Endometrial microvascular endothelial cells (primary cell): ENCODE results near the gene SLC25A23. TPM values are rescaled to one million over a fixed set of nuclear protein-coding genes. Genes with fewer than 3 reads are reported as not detected.
"Not testable (repeated sequence)": the region's sequence is repeated elsewhere in the genome, so short reads cannot be mapped to it uniquely, and the experiment has no call there.

Source experiments
- in situ Hi-C: cut with HindIII; loops from 2 replicates; pipeline ENCODE4 v1.10.0; 2017; ENCODE audit warnings: low sequenced_read_pairs, low pct_unique_long_range_greater_than_20kb; ENCODE audit errors: inconsistent ontology term
- total RNA-seq: library from RNA; depleted of rRNA; stranded (reverse); fragments of >200 nt; gene quantifications from one replicate; pipeline ENCODE4 v1.2.3, GENCODE V29; 2015; ENCODE audit errors: inconsistent ontology term

SLC25A23 gene
- total RNA-seq, 1 donor from 2014 or later, result 15.1 TPM

GRCh38 chr19:6431891-6432290 is 27.7 kb downstream of the SLC25A23 start:
- in situ Hi-C loops, result no loop called here

DNA sequence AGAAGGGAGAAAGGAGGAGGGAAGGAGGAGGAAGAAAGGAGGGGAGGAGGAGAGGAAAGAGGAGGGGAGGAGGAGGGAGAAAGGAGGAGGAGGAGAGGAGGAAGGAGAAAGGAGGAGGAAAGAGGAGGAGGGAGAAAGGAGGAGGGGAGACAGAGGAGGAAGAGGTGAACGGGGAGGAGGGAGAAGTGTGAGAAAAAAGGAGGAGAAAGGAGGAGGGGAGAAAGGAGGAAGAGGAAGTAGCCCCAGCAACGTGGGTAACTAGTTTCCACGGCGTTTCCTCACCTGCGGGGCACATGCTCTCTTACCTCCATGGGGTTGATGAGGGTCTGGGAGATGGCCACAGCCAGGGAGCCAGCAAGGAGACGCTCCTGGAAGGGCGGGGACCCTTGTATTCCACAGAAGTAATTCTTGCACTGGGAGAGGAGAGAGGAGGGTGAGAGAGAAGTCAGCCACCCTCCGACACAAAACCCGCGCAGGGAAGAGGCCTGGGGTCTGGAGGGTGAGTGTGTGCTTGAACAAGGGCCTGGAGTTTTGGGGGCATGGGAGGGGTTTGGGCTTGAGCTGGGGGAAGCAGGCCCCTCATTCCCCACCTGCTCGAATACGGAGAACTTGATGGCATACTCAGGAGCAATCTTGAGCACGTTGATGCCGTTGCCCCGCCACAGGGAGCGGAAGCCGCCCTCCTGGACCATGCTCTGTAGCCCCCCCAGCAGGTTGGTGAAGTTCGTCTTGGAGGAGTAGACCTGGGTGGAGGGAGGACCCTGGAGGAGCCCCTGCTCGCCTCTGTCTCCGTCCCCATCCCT is 30.0 kb downstream of the SLC25A23 start:
- in situ Hi-C loops, result no loop called here

- in situ Hi-C loops, result not testable (repeated sequence)
Observed at GRCh38 chr19:6428692-6429418, 30.7 kb downstream of the SLC25A23 start.

- in situ Hi-C loops, result no loop called here
Observed at GRCh38 chr19:6427131-6427530, 32.5 kb downstream of the SLC25A23 start.

GRCh38 chr19:6425732-6426620 is 33.6 kb downstream of the SLC25A23 start:
- in situ Hi-C loops, result no loop called here

DNA sequence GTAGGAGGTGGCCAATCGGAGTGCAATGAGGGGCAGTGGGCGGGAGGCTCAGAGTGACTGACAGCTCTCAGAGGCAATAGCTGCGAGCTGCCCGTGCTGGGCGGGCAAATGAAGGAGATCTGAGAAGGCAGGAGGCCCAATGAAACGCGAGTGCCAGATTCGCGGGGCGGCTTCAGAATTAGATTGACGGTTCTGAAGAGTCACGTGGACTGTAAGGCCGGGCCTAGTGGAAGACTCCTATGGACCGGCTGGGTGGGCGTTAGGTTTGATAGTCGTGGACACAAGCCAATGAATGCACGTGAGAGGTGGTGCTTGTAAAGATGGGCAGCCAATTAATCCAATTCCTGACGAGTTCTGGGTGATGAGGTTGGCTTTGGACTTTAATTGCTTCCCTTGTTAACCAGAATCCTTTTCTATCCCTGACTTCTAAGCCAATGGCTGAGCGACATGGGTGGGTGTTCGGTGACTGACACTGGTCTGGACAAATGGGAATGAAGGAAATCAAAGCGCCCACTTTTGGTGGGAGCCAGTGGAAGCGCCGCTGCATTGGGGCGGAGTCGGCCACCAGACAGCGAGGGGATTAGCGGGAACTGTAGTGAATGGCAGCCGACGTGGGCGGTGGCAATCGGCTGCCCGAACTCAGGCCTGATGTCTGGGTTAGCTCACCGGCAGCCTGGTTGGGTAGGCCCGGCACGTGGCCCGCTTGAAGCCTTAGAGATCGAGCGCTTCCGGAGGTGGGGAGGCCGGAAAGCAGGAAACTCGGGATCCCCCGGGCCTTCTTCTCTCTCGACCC is 34.5 kb downstream of the SLC25A23 start:
- in situ Hi-C loops, result no loop called here

- in situ Hi-C loops, result no loop called here
Observed at GRCh38 chr19:6424195-6424938, 35.2 kb downstream of the SLC25A23 start, which contains the start of gene KHSRP. KHSRP (minus strand) TSS chr19:6424811; CDS start chr19:6424701, 110 bp downstream.

DNA sequence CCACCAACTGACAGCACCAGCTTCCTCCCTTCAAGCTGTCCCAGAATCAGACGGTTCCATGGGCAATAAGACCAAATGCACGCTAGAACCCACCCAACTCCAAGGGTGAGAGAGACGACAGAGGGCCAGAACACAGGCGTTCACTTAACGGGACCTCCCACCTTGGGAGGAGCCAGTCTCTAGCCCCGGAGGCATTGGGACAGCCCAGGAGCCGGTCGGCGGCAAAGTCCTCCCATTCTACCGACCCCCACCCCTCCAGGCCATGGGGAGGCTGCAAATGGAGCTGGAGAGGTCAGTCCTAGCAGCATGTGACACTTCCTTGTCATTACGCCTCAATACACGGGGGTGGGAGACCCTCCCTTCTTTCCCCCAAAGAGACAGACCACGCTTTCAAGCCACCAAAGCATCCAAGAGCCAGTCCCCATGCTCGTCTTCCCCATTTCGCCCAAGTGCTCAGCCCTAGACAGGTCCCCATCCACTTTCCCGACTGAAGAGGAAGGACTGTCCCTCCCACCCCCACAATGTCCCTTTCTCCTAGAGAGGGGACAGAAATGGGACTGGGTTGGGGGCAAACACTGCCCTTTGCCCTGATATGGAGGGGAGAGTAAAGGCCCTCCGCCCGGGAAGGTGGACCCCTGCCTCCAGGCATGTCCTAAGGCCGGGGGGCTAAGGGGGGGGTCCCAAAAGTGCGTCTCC is 35.9 kb downstream of the SLC25A23 start:
- in situ Hi-C loops, result no loop called here

DNA sequence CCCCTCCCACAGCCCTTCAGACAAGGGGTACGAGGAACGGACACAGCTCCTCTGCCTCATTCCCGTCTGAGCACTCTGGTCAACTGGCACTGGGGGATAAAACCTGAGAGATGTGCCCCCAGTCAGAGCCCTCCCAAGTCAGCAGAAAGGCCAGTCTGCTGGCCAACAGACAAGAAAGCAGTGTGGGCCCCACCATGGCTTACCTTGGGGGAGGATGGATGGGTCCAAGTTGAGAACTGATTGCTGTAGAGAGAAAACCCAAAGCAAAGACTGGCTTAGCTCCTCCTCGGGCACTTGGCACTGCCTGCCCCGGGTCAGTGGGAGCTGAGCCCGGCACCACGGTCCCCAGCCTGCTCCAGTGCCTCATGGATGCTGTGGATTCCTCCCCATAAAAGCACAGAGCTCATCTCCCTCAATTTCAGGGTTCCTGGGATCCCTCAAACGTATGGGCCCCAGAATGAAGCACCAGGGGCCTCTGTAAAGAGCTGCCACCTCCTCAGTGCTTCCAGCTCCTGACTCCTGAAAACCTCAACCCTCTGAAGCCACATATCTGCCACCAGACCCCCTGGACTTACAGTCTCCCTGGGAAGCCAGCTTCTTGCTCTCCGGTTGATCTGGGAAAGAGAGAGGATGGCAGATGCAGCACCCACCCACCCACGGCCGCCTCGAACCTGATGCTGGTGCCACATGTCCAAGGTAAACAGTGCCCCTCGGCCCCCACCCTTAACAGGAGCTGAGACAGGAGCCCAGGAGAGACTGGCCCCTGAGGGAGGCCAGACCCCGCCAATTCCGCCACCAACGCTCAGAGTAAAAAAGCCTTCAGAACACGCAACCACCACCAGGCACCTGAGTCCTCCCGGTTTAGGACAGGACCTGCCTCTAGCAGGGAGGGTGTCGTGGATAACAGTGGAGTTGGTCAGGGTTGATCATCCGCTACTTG is 38.2 kb downstream of the SLC25A23 start:
- in situ Hi-C loops, result no loop called here

DNA sequence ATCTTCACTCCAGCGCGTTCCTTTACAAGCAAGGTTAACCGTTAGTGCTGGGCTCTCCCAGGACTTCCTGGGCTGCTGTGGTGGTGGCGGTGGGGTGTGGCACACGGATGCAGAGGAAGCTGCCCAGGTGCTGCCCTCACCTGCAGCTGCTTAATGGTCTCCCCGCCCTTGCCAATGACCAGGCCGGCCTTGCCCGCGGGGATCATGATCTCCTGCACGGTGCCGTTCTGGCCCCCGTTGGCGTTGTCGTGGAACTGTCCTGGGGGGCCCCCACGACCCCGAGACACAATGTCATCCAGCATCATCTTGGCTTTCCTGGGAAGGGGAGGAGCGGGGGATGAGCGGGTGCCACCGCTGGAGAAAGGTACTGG is 41.0 kb downstream of the SLC25A23 start:
- in situ Hi-C loops, result no loop called here

DNA sequence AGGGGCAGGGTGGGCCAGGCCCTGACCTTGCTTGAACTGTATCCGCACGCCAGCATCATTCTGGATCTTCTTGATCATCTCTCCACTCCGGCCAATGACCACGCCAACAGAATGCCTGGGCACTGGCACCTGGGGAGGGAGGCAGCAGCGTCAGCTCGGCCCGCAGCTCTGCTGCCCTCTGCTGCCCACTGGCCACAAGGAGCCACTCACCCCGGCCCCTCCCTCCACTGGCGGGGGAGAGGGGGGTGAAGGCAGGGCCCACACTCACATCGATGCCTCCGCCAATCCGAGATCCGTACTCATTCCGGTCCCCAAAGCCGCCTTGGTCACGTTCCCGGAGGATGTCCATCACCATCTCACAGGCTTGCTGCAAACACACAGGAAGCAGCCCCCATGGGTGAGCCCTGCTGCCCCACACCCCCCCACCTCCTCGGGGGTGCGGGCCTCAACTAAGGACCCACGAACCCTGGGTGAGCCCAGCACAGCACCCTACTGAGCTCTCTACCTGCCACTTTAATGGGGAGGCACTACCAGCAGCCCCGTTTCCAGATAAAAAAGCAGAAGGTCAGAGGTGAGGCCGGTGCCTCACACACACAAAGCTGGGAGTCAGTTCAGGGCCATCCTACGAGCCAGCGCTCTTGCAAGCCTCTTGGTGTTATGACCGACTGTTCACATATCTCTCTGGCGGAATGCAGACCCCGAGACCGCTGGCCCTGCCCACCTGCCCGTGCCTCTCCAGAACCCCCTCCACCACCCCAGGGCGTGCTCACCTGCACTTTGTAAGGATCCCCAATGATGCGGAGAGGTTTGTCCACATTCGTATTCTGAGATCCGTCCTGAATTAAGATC is 41.7 kb downstream of the SLC25A23 start:
- in situ Hi-C loops, result no loop called here

GRCh38 chr19:6416658-6417405 is 42.8 kb downstream of the SLC25A23 start:
- in situ Hi-C loops, result no loop called here

DNA sequence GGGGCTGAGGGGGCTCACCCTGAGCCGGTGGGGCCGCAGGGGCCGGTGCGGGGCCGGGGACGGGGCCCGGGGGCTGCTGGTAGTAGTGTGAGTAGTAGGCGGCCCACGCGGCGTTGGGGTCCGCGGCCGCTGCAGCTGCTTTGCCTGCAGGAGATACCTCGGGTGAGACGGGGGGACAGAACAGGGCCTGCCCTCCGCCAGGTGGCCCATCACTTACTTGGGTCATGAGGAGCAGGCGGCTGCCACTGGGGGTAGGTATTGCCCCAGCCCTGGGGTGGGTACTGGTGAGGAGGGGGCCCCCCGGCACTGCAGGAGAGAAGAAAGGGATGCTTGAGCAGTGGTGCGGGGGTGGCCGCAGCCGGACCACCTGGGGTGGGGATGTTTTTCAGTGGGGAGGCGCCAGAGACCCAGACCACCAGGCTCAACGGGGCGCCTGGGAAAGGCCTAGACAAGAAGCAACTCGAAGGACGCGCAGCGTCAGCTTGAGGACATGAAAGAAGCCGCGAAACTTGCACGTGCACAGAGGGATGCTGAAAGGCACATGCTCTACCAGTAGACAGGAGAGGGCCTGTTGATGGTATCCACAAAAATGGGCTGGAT is 43.9 kb downstream of the SLC25A23 start:
- in situ Hi-C loops, result no loop called here

DNA sequence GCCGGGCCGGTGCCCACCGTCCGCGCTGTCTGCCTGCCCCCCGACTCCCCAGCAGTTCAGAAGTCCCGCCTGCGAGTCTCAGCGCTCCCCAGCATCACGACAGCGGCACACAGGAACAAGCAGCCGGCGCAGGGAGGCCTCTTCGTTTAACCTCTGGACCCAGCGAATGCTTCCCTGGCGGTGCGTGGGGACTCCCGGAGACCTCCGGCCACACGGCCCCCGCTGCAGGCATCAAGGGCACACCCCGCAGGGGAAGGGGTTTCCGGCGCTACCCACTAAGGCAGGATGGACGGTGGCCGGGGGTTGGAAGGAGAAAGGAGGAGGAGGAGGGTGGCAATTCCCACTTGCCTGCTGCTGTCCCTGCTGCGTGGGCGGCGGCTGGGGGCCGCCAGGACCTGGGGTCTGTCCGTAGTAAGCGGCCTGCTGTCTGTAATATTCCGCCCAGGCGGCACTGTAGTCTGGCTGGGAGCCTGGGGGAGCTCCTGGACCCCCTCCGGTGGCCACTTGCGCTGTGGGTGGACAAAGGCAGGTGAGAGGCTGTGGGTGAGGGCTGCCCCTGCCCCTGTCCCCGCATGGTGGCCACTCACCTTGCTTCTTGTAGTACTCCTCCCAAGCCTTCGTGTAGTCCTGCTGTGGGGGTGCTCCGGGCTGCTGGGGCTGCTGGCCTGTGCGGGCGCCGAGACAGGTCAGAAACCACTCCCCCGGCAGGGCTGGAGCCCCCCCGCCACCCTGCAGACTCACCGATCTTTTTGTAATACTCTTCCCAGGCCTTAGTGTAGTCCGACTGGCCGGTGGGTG is 44.6 kb downstream of the SLC25A23 start:
- in situ Hi-C loops, result no loop called here
